ENCODE measurements around the gene COG1. TPM values are rescaled to one million over a fixed set of nuclear protein-coding genes. Genes with fewer than 3 reads are reported as not detected.

The COG1 gene
- total and polyA plus RNA-seq, 9 of the 15 experiments (the other 6 are each of a cell fraction or from before 2014, with no cell fraction given) = 9.5 to 26.8 (median 12.9) TPM

DNA sequence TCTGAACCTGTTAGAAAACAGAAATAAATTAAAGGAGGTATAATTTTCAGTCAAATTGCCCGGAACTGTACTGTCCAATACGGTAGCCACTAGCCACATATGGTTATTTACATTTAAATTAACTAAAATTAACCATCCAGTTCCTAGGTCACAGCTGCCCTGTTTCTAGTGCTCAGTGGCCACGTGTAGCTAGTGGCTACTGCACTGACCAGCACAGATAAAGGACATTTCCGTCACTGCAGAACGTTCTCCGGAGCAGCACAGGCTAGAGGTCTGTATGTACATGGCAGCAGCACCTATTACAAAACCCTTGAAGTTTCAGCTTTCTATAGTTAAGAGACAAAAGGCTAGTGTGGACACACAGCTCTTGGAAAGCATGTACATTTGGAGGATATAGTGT lies 35.1 kb downstream of the COG1 start (continued):
- TF ChIP-seq SNRNP70 (optimal IDR thresholded peaks at IDR 0.05; ENCODE audit: low read depth, low read length) = no peak
- TF ChIP-seq DMBX1 (CRISPR knock-in tag; IDR thresholded peaks at IDR 0.05; ENCODE audit: borderline replicate concordance) = peak; percentile 56; the same call in 1 of the 2 replicates
- TF ChIP-seq BRD4 (IDR thresholded peaks at IDR 0.05) = no peak
- TF ChIP-seq SPI1 (IDR thresholded peaks at IDR 0.05; ENCODE audit: borderline replicate concordance, low read depth, low read length) = no peak
- no peak for TF ChIP-seq NFE2 (IDR thresholded peaks at IDR 0.05; ENCODE audit: low read depth)
- TF ChIP-seq MECOM (CRISPR knock-in tag; IDR thresholded peaks at IDR 0.05) = no peak
- peak; percentile 36; the same call in 1 of the 2 replicates for TF ChIP-seq L3MBTL2 (IDR thresholded peaks at IDR 0.05)
- TF ChIP-seq, protein P1, sequence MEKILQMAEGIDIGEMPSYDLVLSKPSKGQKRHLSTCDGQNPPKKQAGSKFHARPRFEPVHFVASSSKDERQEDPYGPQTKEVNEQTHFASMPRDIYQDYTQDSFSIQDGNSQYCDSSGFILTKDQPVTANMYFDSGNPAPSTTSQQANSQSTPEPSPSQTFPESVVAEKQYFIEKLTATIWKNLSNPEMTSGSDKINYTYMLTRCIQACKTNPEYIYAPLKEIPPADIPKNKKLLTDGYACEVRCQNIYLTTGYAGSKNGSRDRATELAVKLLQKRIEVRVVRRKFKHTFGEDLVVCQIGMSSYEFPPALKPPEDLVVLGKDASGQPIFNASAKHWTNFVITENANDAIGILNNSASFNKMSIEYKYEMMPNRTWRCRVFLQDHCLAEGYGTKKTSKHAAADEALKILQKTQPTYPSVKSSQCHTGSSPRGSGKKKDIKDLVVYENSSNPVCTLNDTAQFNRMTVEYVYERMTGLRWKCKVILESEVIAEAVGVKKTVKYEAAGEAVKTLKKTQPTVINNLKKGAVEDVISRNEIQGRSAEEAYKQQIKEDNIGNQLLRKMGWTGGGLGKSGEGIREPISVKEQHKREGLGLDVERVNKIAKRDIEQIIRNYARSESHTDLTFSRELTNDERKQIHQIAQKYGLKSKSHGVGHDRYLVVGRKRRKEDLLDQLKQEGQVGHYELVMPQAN (IDR thresholded peaks at IDR 0.05; ENCODE audit: borderline replicate concordance) = 0 out of 2 replicates have a peak, but pooled peaks have one; percentile 28
- TF ChIP-seq IRF2 (CRISPR knock-in tag; IDR thresholded peaks at IDR 0.05) = no peak
- TF ChIP-seq GATA2 (CRISPR knock-in tag; IDR thresholded peaks at IDR 0.05) = no peak
- no peak for TF ChIP-seq SNIP1 (IDR thresholded peaks at IDR 0.05; ENCODE audit: low read depth)
- no peak for TF ChIP-seq FOXM1 (IDR thresholded peaks at IDR 0.05; ENCODE audit: low read depth)
- TF ChIP-seq FOXM1 (CRISPR knock-in tag; IDR thresholded peaks at IDR 0.05; ENCODE audit: low read depth) = no peak
- TF ChIP-seq ZNF431 (CRISPR knock-in tag; IDR thresholded peaks at IDR 0.05) = no peak
- TF ChIP-seq RB1 (IDR thresholded peaks at IDR 0.05; ENCODE audit: low read depth) = no peak
- no peak for TF ChIP-seq PTTG1 (tag; IDR thresholded peaks at IDR 0.05; ENCODE audit: low read depth)
- no peak for TF ChIP-seq CHCHD3 (CRISPR knock-in tag; IDR thresholded peaks at IDR 0.05)
- TF ChIP-seq TAF15 (IDR thresholded peaks at IDR 0.05; ENCODE audit: low read depth, low read length) = no peak
- TF ChIP-seq CEBPB (tag; IDR thresholded peaks at IDR 0.05) = no peak
- TF ChIP-seq SETDB1 (IDR thresholded peaks at IDR 0.05; ENCODE audit: low read length) = no peak
- no peak for TF ChIP-seq ZNF354B (CRISPR knock-in tag; IDR thresholded peaks at IDR 0.05)
- TF ChIP-seq CREM (IDR thresholded peaks at IDR 0.05; ENCODE audit: low read depth) = peak; percentile 49
- TF ChIP-seq ZNF77 (CRISPR knock-in tag; IDR thresholded peaks at IDR 0.05) = no peak
- peak; percentile 42; the same call in 1 of the 2 replicates for TF ChIP-seq JUN (IDR thresholded peaks at IDR 0.05; ENCODE audit: borderline replicate concordance, low read depth, low read length)
- TF ChIP-seq JUN (CRISPR knock-in tag; IDR thresholded peaks at IDR 0.05; ENCODE audit: borderline replicate concordance) = no peak
- TF ChIP-seq POLR2AphosphoS2 (IDR thresholded peaks at IDR 0.05; ENCODE audit: low read length) = no peak
- no peak for TF ChIP-seq MTA1 (IDR thresholded peaks at IDR 0.05; ENCODE audit: borderline replicate concordance)
- no peak for TF ChIP-seq MCM5 (IDR thresholded peaks at IDR 0.05; ENCODE audit: low read depth)
- no peak for TF ChIP-seq RAD21 (CRISPR knock-in tag; conservative IDR thresholded peaks at IDR 0.05 in 1 of 2, IDR thresholded peaks at IDR 0.05 in 1 of 2)
- no peak for TF ChIP-seq TRIM28 (IDR thresholded peaks at IDR 0.05)
- TF ChIP-seq PRMT5 (CRISPR knock-in tag; IDR thresholded peaks at IDR 0.05) = no peak
- TF ChIP-seq, protein P2, sequence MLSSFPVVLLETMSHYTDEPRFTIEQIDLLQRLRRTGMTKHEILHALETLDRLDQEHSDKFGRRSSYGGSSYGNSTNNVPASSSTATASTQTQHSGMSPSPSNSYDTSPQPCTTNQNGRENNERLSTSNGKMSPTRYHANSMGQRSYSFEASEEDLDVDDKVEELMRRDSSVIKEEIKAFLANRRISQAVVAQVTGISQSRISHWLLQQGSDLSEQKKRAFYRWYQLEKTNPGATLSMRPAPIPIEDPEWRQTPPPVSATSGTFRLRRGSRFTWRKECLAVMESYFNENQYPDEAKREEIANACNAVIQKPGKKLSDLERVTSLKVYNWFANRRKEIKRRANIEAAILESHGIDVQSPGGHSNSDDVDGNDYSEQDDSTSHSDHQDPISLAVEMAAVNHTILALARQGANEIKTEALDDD (IDR thresholded peaks at IDR 0.05) = peak; percentile 61; the same call in 1 of the 2 replicates

All from K562 (cell line).